Suprapubic skin (tissue), 4 donors: Measurements from ENCODE around the gene LRP11. TPM values are rescaled to one million over a fixed set of nuclear protein-coding genes. Genes with fewer than 3 reads are reported as not detected.
A peak's percentile ranks its signal among the peaks of the same experiment; 100 is the strongest.

Experiments used
- DNase-seq, 2 donors: peaks; one replicate each; pipeline ENCODE4 v3.0.0-alpha.2; 2019; ENCODE audit warnings: low spot score in 2 of 2
- H3K27ac ChIP-seq: fragments of 200-600 bp; sonication (generic); one replicate; pipeline ENCODE4 v1.5.1; 2019
- H3K27me3 ChIP-seq: fragments of 200-600 bp; sonication (generic); one replicate; pipeline ENCODE4 v1.5.1; 2019
- H3K36me3 ChIP-seq: fragments of 200-600 bp; sonication (generic); one replicate; pipeline ENCODE4 v1.5.1; 2019
- H3K4me1 ChIP-seq: fragments of 200-600 bp; sonication (generic); one replicate; pipeline ENCODE4 v1.5.1; 2019
- H3K4me3 ChIP-seq: fragments of 200-600 bp; sonication (generic); one replicate; pipeline ENCODE4 v1.5.1; 2019; ENCODE audit warnings: mild to moderate bottlenecking
- H3K9me3 ChIP-seq: fragments of 200-600 bp; sonication (generic); one replicate; pipeline ENCODE4 v1.5.1; 2019
- CTCF ChIP-seq, 2 donors: fragments of 200-600 bp in 1 of 2; fragments of 450-650 bp in 1 of 2; sonication (generic) in 1 of 2; IDR thresholded peaks; one replicate each; pipeline ENCODE4 v1.5.1; 2016 to 2019; ENCODE audit warnings: antibody characterized with exemption in 2 of 2, mild to moderate bottlenecking in 1 of 2, moderate library complexity in 1 of 2
- EP300 ChIP-seq: sonication (generic); formaldehyde crosslinking; IDR thresholded peaks from one replicate; pipeline ENCODE4 v1.6.1; 2017; ENCODE audit warnings: antibody characterized with exemption
- POLR2A ChIP-seq, 2 donors: fragments of 450-650 bp; IDR thresholded peaks; one replicate each; pipeline ENCODE4 v1.6.1; 2017; ENCODE audit warnings: antibody characterized with exemption in 2 of 2, mild to moderate bottlenecking in 2 of 2, moderate library complexity in 2 of 2
- POLR2AphosphoS5 ChIP-seq, 3 donors: sonication (generic); formaldehyde crosslinking; IDR thresholded peaks; one replicate each; pipeline ENCODE4 v1.6.1; 2017; ENCODE audit warnings: antibody characterized with exemption in 3 of 3
- WGBS: methylation state at CpG from one replicate; pipeline ENCODE4 v1.1.5; 2018; 5-methylcytosine and 5-hydroxymethylcytosine counted together
- total RNA-seq, 4 donors: library from RNA; depleted of rRNA; stranded (reverse); fragments of >200 nt; gene quantifications; one replicate each; pipeline ENCODE4 v1.1.0, GENCODE V29; 2016

The LRP11 gene
- total RNA-seq, 4 donors from 2014 or later, result 43.6 to 77.2 (median 68.4) TPM

GRCh38 chr6:149897855-149898744 lies 33.9 kb upstream of the LRP11 start, which contains the start of gene RAET1E:
Gene RAET1E, minus strand, starts transcription at chr6:149898113. Its CDS starts 7,212 bp downstream, at chr6:149890901.
- Histone ChIP-seq H3K27ac (peak within 1 kb of the TSS; percentile 81), H3K4me3 (peak within 1 kb of the TSS; percentile 28), H3K36me3 (no peaks in the 10 kb centered on the region), H3K27me3 (no peaks in the 10 kb centered on the region), H3K9me3 (no peaks in the 10 kb centered on the region), H3K4me1 (peaks cover 64% of the 10 kb centered on the region)
- TF ChIP-seq POLR2AphosphoS5 (IDR thresholded peaks at IDR 0.05) (no peak), EP300 (no peak), POLR2A (IDR thresholded peaks at IDR 0.05) (no peak), CTCF (IDR thresholded peaks at IDR 0.05) (no peak)
- WGBS, result 54% methylated on average over 17 of the region's 17 CpGs
- peak; percentile 51 to 62 for DNase-seq

GRCh38 chr6:149897015-149897697 lies 33.0 kb upstream of the LRP11 start:
- Histone ChIP-seq H3K27me3 (no peaks in the 10 kb centered on the region), H3K27ac (peak overlapping the region; percentile 81), H3K9me3 (no peaks in the 10 kb centered on the region), H3K36me3 (no peaks in the 10 kb centered on the region), H3K4me3 (peak overlapping the region; percentile 28), H3K4me1 (peaks cover 64% of the 10 kb centered on the region)
- TF ChIP-seq CTCF (IDR thresholded peaks at IDR 0.05) (no peak), POLR2AphosphoS5 (IDR thresholded peaks at IDR 0.05) (peak in 1 of 3 donors; percentile 58)
- peak; percentile 93 to 95 for DNase-seq
- WGBS, result 16% methylated on average over 13 of the region's 13 CpGs

- no peak for TF ChIP-seq POLR2AphosphoS5 (IDR thresholded peaks at IDR 0.05)
- TF ChIP-seq POLR2A (IDR thresholded peaks at IDR 0.05), result no peak
- no peak for TF ChIP-seq EP300
- no peak for TF ChIP-seq CTCF (IDR thresholded peaks at IDR 0.05)
- peak; percentile 52 to 57 for DNase-seq
- peak overlapping the region; percentile 81 for H3K27ac ChIP-seq
- H3K9me3 ChIP-seq, result no peaks in the 10 kb centered on the region
- peaks cover 64% of the 10 kb centered on the region for H3K4me1 ChIP-seq
- H3K4me3 ChIP-seq, result peak overlapping the region; percentile 28
- no peaks in the 10 kb centered on the region for H3K36me3 ChIP-seq
- 73% methylated on average over 3 of the region's 3 CpGs for WGBS
- no peaks in the 10 kb centered on the region for H3K27me3 ChIP-seq
Observed at GRCh38 chr6:149896491-149896890, 32.3 kb upstream of the LRP11 start.

- no peaks in the 10 kb centered on the region for H3K36me3 ChIP-seq
- DNase-seq, result peak; percentile 69 to 70
- H3K9me3 ChIP-seq, result no peaks in the 10 kb centered on the region
- H3K27me3 ChIP-seq, result no peaks in the 10 kb centered on the region
- no peak for TF ChIP-seq POLR2A (IDR thresholded peaks at IDR 0.05)
- TF ChIP-seq POLR2AphosphoS5 (IDR thresholded peaks at IDR 0.05), result no peak
- TF ChIP-seq CTCF (IDR thresholded peaks at IDR 0.05), result no peak
- TF ChIP-seq EP300, result no peak
- WGBS, result 30% methylated on average over 5 of the region's 5 CpGs
- H3K27ac ChIP-seq, result peak overlapping the region; percentile 81
- peaks cover 62% of the 10 kb centered on the region for H3K4me1 ChIP-seq
- H3K4me3 ChIP-seq, result no peak overlapping the region
Observed at GRCh38 chr6:149895833-149896271, 31.7 kb upstream of the LRP11 start.
